ENCODE data around the gene ZNF219. TPM values are rescaled to one million over a fixed set of nuclear protein-coding genes. Genes with fewer than 3 reads are reported as not detected.

Gene ZNF219
- total RNA-seq, 1 experiment from 2014 or later = 84.5 TPM

DNA sequence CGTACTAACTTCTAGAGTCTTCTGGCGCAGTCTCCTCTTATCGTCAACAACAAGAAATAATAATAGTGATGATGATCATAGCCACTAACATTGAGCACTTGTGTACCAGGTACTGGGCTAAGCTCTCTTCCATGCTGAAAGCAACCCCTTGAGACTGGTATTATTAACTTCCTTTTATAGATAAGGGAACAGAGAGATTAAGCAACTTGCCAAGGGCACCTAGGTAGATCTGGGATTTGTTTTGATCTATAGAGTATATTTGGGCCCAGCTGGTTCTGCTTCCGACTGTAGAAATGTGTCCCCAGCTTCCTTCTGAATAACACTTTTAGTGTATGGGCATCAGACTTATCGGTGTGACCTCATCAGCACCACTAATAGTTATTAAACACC, 1.1 kb upstream of the ZNF219 start:
- Histone ChIP-seq H2BK5ac (ENCODE audit: insufficient read length, low read length) (no peak overlapping the region), H3K9me3 (ENCODE audit: control insufficient read depth, low read depth, low read length) (no peaks in the 10 kb centered on the region), H4K20me1 (ENCODE audit: control insufficient read depth, insufficient read depth, insufficient read length) (peaks cover 3% of the 10 kb centered on the region), H4K5ac (ENCODE audit: insufficient read length, low read depth, low read length) (no peak overlapping the region), H2BK120ac (ENCODE audit: low read depth, low read length, poor library complexity, severe bottlenecking) (no peak overlapping the region), H3K23ac (ENCODE audit: insufficient read length, low read depth, low read length) (no peak overlapping the region), H3K14ac (ENCODE audit: insufficient read depth, low read length) (no peak overlapping the region), H3K79me2 (ENCODE audit: insufficient read depth, low read length) (peaks cover 12% of the 10 kb centered on the region; the same call in 1 of the 2 replicates), H3K4ac (ENCODE audit: low read depth, low read length) (no peak overlapping the region), H2BK15ac (ENCODE audit: low read depth, low read length) (no peak overlapping the region), H3K9ac (ENCODE audit: extremely low read depth, insufficient read length, low read length) (no peak overlapping the region), H2AK5ac (ENCODE audit: insufficient read length, low read length) (no peak overlapping the region), H3T11ph (ENCODE audit: low read length) (no peak overlapping the region), H3K27me3 (ENCODE audit: insufficient read depth, low read length) (no peaks in the 10 kb centered on the region), H2AFZ (ENCODE audit: low read length) (no peak overlapping the region), H4K8ac (replicated peaks; ENCODE audit: insufficient read length, low read depth, low read length) (no peak overlapping the region), H4K91ac (ENCODE audit: insufficient read length, low read depth, low read length) (no peak overlapping the region), H3K18ac (ENCODE audit: insufficient read length, low read depth, low read length) (no peak overlapping the region), H3K79me1 (ENCODE audit: insufficient read depth, low read depth, low read length, poor library complexity, severe bottlenecking) (peaks cover 4% of the 10 kb centered on the region), H3K23me2 (ENCODE audit: insufficient read length, low read depth, low read length, poor library complexity, severe bottlenecking) (peaks cover 25% of the 10 kb centered on the region), H2BK20ac (ENCODE audit: low read depth, low read length, poor library complexity, severe bottlenecking) (no peak overlapping the region), H2BK12ac (ENCODE audit: insufficient read length, low read depth, low read length) (no peak overlapping the region), H3K27ac (ENCODE audit: insufficient read length, low read depth, low read length) (no peak overlapping the region), H3K56ac (ENCODE audit: insufficient read length, low read depth, low read length) (no peak overlapping the region), H3K4me2 (ENCODE audit: insufficient read depth, insufficient read length, low read length) (peak overlapping the region; percentile 69), H3K4me1 (ENCODE audit: insufficient read depth, low read length) (peaks cover 22% of the 10 kb centered on the region)
- H3K9me3 Mint-ChIP-seq = no peaks in the 10 kb centered on the region; a peak in 1 of 5 replicates
- H3K27me3 Mint-ChIP-seq (ENCODE audit: low read depth) = no peaks in the 10 kb centered on the region
- WGBS (ENCODE audit: extremely low coverage, insufficient read length, low lambda C conversion rate) = no CpG with 5 or more reads among the region's 5 CpGs
- TF ChIP-seq, protein P1, sequence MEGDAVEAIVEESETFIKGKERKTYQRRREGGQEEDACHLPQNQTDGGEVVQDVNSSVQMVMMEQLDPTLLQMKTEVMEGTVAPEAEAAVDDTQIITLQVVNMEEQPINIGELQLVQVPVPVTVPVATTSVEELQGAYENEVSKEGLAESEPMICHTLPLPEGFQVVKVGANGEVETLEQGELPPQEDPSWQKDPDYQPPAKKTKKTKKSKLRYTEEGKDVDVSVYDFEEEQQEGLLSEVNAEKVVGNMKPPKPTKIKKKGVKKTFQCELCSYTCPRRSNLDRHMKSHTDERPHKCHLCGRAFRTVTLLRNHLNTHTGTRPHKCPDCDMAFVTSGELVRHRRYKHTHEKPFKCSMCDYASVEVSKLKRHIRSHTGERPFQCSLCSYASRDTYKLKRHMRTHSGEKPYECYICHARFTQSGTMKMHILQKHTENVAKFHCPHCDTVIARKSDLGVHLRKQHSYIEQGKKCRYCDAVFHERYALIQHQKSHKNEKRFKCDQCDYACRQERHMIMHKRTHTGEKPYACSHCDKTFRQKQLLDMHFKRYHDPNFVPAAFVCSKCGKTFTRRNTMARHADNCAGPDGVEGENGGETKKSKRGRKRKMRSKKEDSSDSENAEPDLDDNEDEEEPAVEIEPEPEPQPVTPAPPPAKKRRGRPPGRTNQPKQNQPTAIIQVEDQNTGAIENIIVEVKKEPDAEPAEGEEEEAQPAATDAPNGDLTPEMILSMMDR (conservative IDR thresholded peaks at IDR 0.05) = no peak
- peak overlapping the region; percentile 79 for H3K4me3 Mint-ChIP-seq
- no peak for DNase-seq
- H3K4me1 Mint-ChIP-seq = peaks cover 70 to 72% of the 10 kb centered on the region in 2 experiments
- H3K27ac Mint-ChIP-seq = peak overlapping the region; percentile 44 to 81 (median 73); a peak in 6 of 7 replicates
- 0 out of 7 replicates have a peak, but pooled peaks cover 0 to 3% (median 0%) of the 10 kb centered on the region in 3 experiments for H3K36me3 Mint-ChIP-seq (ENCODE audit: insufficient read depth in 1 of 3, low read depth in 3 of 3)

All from H9 (cell line).